GM18499 (cell line): ENCODE results near the gene FMNL1.
"Not testable (repeated sequence)": the region's sequence is repeated elsewhere in the genome, so short reads cannot be mapped to it uniquely, and the experiment has no call there.

ENCODE experiments used
- ATAC-seq: cut with Tn5 transposase; IDR thresholded peaks from one replicate; pipeline ENCODE4 v1.9.1; 2021; ENCODE audit warnings: moderate number of reproducible peaks; ENCODE audit not compliant: insufficient read depth, unreplicated experiment

Gene FMNL1

GRCh38 chr17:45234641-45235415 lies 13.1 kb downstream of the FMNL1 start:
- ATAC-seq, result no peak

- no peak for ATAC-seq
These were observed 14.0 kb downstream of the FMNL1 start for GRCh38 chr17:45235416-45236281.

- no peak for ATAC-seq
These were observed 14.6 kb downstream of the FMNL1 start for GRCh38 chr17:45236282-45236606.

- no peak for ATAC-seq
These were observed 16.0 kb downstream of the FMNL1 start for GRCh38 chr17:45237686-45238085.

- ATAC-seq, result no peak
These were observed 16.6 kb downstream of the FMNL1 start for GRCh38 chr17:45238155-45238774.

- no peak for ATAC-seq
These were observed 19.2 kb downstream of the FMNL1 start for GRCh38 chr17:45240905-45241327.

GRCh38 chr17:45241328-45242028 lies 19.8 kb downstream of the FMNL1 start:
- ATAC-seq, result no peak

GRCh38 chr17:45242029-45242414 lies 20.3 kb downstream of the FMNL1 start:
- no peak for ATAC-seq

- ATAC-seq, result no peak
These were observed 22.1 kb downstream of the FMNL1 start for GRCh38 chr17:45243750-45244149.

- no peak for ATAC-seq
These were observed 23.3 kb downstream of the FMNL1 start for GRCh38 chr17:45244725-45245656.

GRCh38 chr17:45246338-45246737 lies 24.7 kb downstream of the FMNL1 start:
- ATAC-seq, result no peak

- no peak for ATAC-seq
These were observed 25.3 kb downstream of the FMNL1 start for GRCh38 chr17:45246861-45247428.

GRCh38 chr17:45247429-45248131 lies 25.9 kb downstream of the FMNL1 start:
- ATAC-seq, result no peak

GRCh38 chr17:45248132-45248957 lies 26.7 kb downstream of the FMNL1 start:
- ATAC-seq, result no peak

GRCh38 chr17:45251931-45252330 lies 30.2 kb downstream of the FMNL1 start:
- ATAC-seq, result no peak

- not testable (repeated sequence) for ATAC-seq
These were observed 31.6 kb downstream of the FMNL1 start for GRCh38 chr17:45253237-45253636.

GRCh38 chr17:45253879-45254278 lies 32.2 kb downstream of the FMNL1 start:
- no peak for ATAC-seq

GRCh38 chr17:45255358-45255757 lies 33.7 kb downstream of the FMNL1 start:
- ATAC-seq, result no peak
